Adrenal gland (tissue), 5 donors: ENCODE data around the gene MFAP2.

Source experiments
- CTCF ChIP-seq, 6 experiments: fragments of 450-650 bp in 4 of 6; fragments of 200-600 bp in 2 of 6; sonication (generic) in 1 of 6; IDR thresholded peaks; 1 replicate in 5 of 6; 2 replicates in 1 of 6; pipeline versions ENCODE4 v1.5.1 to v1.8.0; 2016 to 2021; ENCODE audit warnings: antibody characterized with exemption in 6 of 6, mild to moderate bottlenecking in 2 of 6, moderate library complexity in 1 of 6
- POLR2A ChIP-seq, 2 donors: fragments of 450-650 bp; IDR thresholded peaks; one replicate each; pipeline ENCODE4 v1.6.1; 2017; ENCODE audit warnings: antibody characterized with exemption in 2 of 2, mild to moderate bottlenecking in 2 of 2, moderate library complexity in 1 of 2
- donor health status: DM: no; HTN: no; CAD: no.

GRCh38 chr1:16967962-16968361 is 12.5 kb downstream of the MFAP2 start:
- TF ChIP-seq CTCF (IDR thresholded peaks at IDR 0.05) = no peak
- no peak for TF ChIP-seq POLR2A (IDR thresholded peaks at IDR 0.05)
